ENCODE measurements around the gene HDAC1. TPM values are rescaled to one million over a fixed set of nuclear protein-coding genes. Genes with fewer than 3 reads are reported as not detected.

HDAC1 gene
- total and polyA plus RNA-seq, 2 of the 13 experiments (the other 11 are each of a cell fraction or from before 2014, with no cell fraction given) = 93.5 to 189 TPM

- ChIA-PET POLR2A (interaction anchor here (1.0 to 1.6 kb wide), 4 partner anchors 19 to 68 kb away, joined by 3 to 6 read pairs (median 4); partner anchors contain the start of gene MARCKSL1), CTCF (ENCODE audit: low intra/inter-chr PET ratio, low total read pairs) (interaction anchor here (0.9 to 2.0 kb wide), 3 partner anchors 69 to 101 kb away, joined by 3 to 5 read pairs (median 4); no protein-coding TSS in a partner anchor)
- Histone ChIP-seq H3K9ac (ENCODE audit: insufficient read depth, low read depth, low read length) (no peak overlapping the region), H4K20me1 (ENCODE audit: insufficient read depth, low read length) (no peaks in the 10 kb centered on the region), H3K4me2 (ENCODE audit: low read depth, low read length) (no peak overlapping the region), H3K27ac (ENCODE audit: extremely low read length, insufficient read depth, low read length) (no peak overlapping the region), H3K9me3 (ENCODE audit: low read length) (no peaks in the 10 kb centered on the region), H3K79me2 (ENCODE audit: insufficient read depth, low read length) (peaks cover 33% of the 10 kb centered on the region), H3K36me3 (replicated peaks in 1 of 2; ENCODE audit: control insufficient read depth in 1 of 2, insufficient read depth in 2 of 2, low read length in 2 of 2) (peaks cover 9 to 35% of the 10 kb centered on the region in 2 experiments), H2AFZ (ENCODE audit: low read length) (no peak overlapping the region), H3K27me3 (ENCODE audit: control insufficient read depth in 1 of 2, insufficient read depth in 2 of 2, low read length in 2 of 2) (no peaks in the 10 kb centered on the region), H3K4me1 (ENCODE audit: insufficient read depth, low read length) (peaks cover 31% of the 10 kb centered on the region), H3K4me3 (replicated peaks in 1 of 3; ENCODE audit: insufficient read depth in 1 of 3, low read depth in 2 of 3, low read length in 3 of 3) (no peak overlapping the region)
- FAIRE-seq = no peak
- intact Hi-C loops (cut with micrococcal nuclease; ENCODE audit: unreplicated experiment) = loop anchor here (1.0 kb wide), 1 partner anchor 102 kb away; no protein-coding TSS in a partner anchor
- TF ChIP-seq ARID2 (CRISPR knock-in tag; IDR thresholded peaks at IDR 0.05; ENCODE audit: borderline replicate concordance) (no peak), GMEB2 (CRISPR knock-in tag; IDR thresholded peaks at IDR 0.05; ENCODE audit: low read depth) (no peak), ZNF326 (CRISPR knock-in tag; IDR thresholded peaks at IDR 0.05; ENCODE audit: borderline replicate concordance) (no peak), FOXO1 (CRISPR knock-in tag; IDR thresholded peaks at IDR 0.05) (no peak), BCLAF1 (IDR thresholded peaks at IDR 0.05) (no peak), IKZF1 (IDR thresholded peaks at IDR 0.05) (no peak)
- no peak for ATAC-seq
- WGBS (ENCODE audit: low lambda C conversion rate) = 93% methylated on average over 3 of the region's 3 CpGs
- TSS peak; percentile 36 for BruUV-seq (replicated peaks)
- DNase-seq (ENCODE audit: low spot score) = no peak
- in situ Hi-C loops (cut with HindIII; ENCODE audit: extremely low pct_ligation_motif_present, low pct_unique_long_range_greater_than_20kb) = no loop called here
These were observed 25.0 kb downstream of the HDAC1 start for GRCh38 chr1:32316903-32317277.

Measured in HepG2 (cell line).